SU-DHL-6 (cell line): Measurements from ENCODE around the gene IFFO2.

Experiments
- H2AFZ ChIP-seq: fragments of 200-600 bp; sonication (generic); 2 replicates; pipeline ENCODE4 v1.6.1; 2014; ENCODE audit warnings: low read depth, mild to moderate bottlenecking, moderate library complexity, mixed read lengths, antibody characterized with exemption, low read length; ENCODE audit not compliant: severe bottlenecking
- H3F3A ChIP-seq: fragments of 200-600 bp; shearing (Covaris generic); 2 replicates; pipeline ENCODE4 v1.6.0; 2016; ENCODE audit warnings: antibody characterized with exemption, mild to moderate bottlenecking; ENCODE audit not compliant: insufficient read depth
- H3K27ac ChIP-seq: fragments of 200-600 bp; sonication (generic); 2 replicates; pipeline ENCODE4 v1.5.1; 2016; ENCODE audit warnings: low read depth, mild to moderate bottlenecking, low read length, moderate library complexity, mixed read lengths
- H3K27me3 ChIP-seq: fragments of 200-600 bp; sonication (generic), shearing (Covaris generic); 2 replicates; pipeline ENCODE4 v1.6.0; 2014; ENCODE audit warnings: mild to moderate bottlenecking, low read length
- H3K36me3 ChIP-seq: fragments of 200-600 bp; sonication (generic); 2 replicates; pipeline ENCODE4 v1.6.1; 2014; ENCODE audit warnings: mild to moderate bottlenecking, low read length, mixed read lengths
- H3K4me2 ChIP-seq: fragments of 300-600, 200-600 bp; shearing (Covaris generic), sonication (generic); 2 replicates; pipeline ENCODE4 v1.6.0; 2014; ENCODE audit warnings: low read length, low read depth, mild to moderate bottlenecking; ENCODE audit not compliant: poor library complexity, severe bottlenecking
- H3K4me3 ChIP-seq: fragments of 200-600 bp; sonication (generic); 2 replicates; pipeline ENCODE4 v1.5.1; 2014; ENCODE audit warnings: antibody characterized with exemption, low read length, mild to moderate bottlenecking, mixed read lengths; ENCODE audit not compliant: insufficient read depth, poor library complexity, severe bottlenecking
- H3K79me2 ChIP-seq: fragments of 200-600 bp; sonication (generic); 2 replicates; pipeline ENCODE4 v1.6.1; 2014; ENCODE audit warnings: mild to moderate bottlenecking, low read length, moderate library complexity; ENCODE audit not compliant: insufficient read depth
- H3K9ac ChIP-seq: fragments of 200-600 bp; sonication (generic); 2 replicates; pipeline ENCODE4 v1.7.0; 2014; ENCODE audit warnings: mild to moderate bottlenecking, low read length
- H3K9me2 ChIP-seq: fragments of 200-600 bp; sonication (generic); replicated peaks from 2 replicates; pipeline ENCODE4 v1.6.1; 2014; ENCODE audit warnings: low read length; ENCODE audit not compliant: insufficient read depth
- H3K9me3 ChIP-seq: fragments of 200-600 bp; sonication (generic); 2 replicates; pipeline ENCODE4 v1.6.1; 2014; ENCODE audit warnings: low read length, mixed read lengths; ENCODE audit not compliant: insufficient read depth
- H4K20me1 ChIP-seq: fragments of 200-600 bp; sonication (generic); 2 replicates; pipeline ENCODE4 v1.6.1; 2014; ENCODE audit warnings: low read depth, mild to moderate bottlenecking, antibody characterized with exemption, low read length, moderate library complexity, mixed read lengths
- CTCF ChIP-seq: fragments of 200-600 bp; sonication (generic); IDR thresholded peaks from one replicate; pipeline ENCODE4 v1.5.1; 2017; ENCODE audit warnings: antibody characterized with exemption, mild to moderate bottlenecking, low read length, moderate library complexity; ENCODE audit not compliant: insufficient read depth, poor library complexity, severe bottlenecking
- EZH2phosphoT487 ChIP-seq: fragments of 200-600 bp; sonication (generic), shearing (Covaris generic); conservative IDR thresholded peaks from 2 replicates; pipeline ENCODE4 v1.6.1; 2018; ENCODE audit warnings: mild to moderate bottlenecking, antibody characterized with exemption, low read length, moderate library complexity, mixed read lengths

Gene IFFO2

GRCh38 chr1:18962855-18963737, 6.6 kb upstream of the IFFO2 start:
- TF ChIP-seq CTCF: no peak
- TF ChIP-seq EZH2phosphoT487: no peak
- no peak overlapping the region for H3K27ac ChIP-seq
- H2AFZ ChIP-seq: no peak overlapping the region
- H3K36me3 ChIP-seq: no peaks in the 10 kb centered on the region
- no peaks in the 10 kb centered on the region for H3K9me3 ChIP-seq
- H3K4me3 ChIP-seq: no peak overlapping the region
- no peak overlapping the region for H3K9ac ChIP-seq
- H3K4me2 ChIP-seq: no peak overlapping the region
- H3K27me3 ChIP-seq: no peaks in the 10 kb centered on the region
- H4K20me1 ChIP-seq: no peaks in the 10 kb centered on the region
- no peaks in the 10 kb centered on the region for H3F3A ChIP-seq
- no peaks in the 10 kb centered on the region for H3K9me2 ChIP-seq
- no peaks in the 10 kb centered on the region for H3K79me2 ChIP-seq

DNA sequence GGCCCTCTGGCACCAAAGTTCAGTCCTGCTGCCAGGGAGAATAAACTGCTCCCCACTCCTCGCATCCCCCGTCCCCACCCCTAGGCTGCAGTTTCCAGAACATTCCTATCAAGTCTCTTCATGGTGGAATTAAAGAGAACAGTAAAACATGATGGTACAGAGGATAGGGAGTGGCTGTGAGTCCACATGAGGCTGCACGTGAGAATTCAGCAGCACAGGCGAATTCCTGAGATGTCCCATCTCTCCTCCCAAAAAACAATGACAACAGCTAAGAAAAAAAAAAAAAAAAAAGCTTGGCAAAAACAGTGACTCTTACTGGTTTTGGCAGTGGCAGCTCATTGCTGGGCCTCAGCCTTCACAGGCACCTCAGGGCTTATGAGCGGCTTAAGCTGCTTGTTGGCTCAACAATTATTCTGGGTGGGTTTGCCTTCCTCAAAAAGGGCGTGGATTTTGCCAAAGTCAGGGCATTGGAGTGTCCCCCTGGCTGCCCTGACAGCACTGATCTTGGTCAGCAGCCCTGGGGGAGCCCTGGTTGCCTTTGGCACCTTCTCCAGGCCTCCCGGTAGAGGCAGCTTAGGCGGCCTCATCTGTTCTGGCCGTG, 5.7 kb upstream of the IFFO2 start:
- Histone ChIP-seq H3K9me3 (no peaks in the 10 kb centered on the region), H3K4me3 (no peak overlapping the region), H3K9me2 (no peaks in the 10 kb centered on the region), H3K9ac (no peak overlapping the region), H3K27ac (no peak overlapping the region), H3K4me2 (no peak overlapping the region), H2AFZ (no peak overlapping the region), H3F3A (no peaks in the 10 kb centered on the region), H3K27me3 (no peaks in the 10 kb centered on the region), H4K20me1 (no peaks in the 10 kb centered on the region), H3K36me3 (no peaks in the 10 kb centered on the region), H3K79me2 (no peaks in the 10 kb centered on the region)
- no peak for TF ChIP-seq EZH2phosphoT487
- no peak for TF ChIP-seq CTCF

- no peaks in the 10 kb centered on the region for H3K27me3 ChIP-seq
- H3K9me3 ChIP-seq: no peaks in the 10 kb centered on the region
- TF ChIP-seq EZH2phosphoT487: no peak
- TF ChIP-seq CTCF: no peak
- no peaks in the 10 kb centered on the region for H4K20me1 ChIP-seq
- H3K79me2 ChIP-seq: no peaks in the 10 kb centered on the region
- H3K9ac ChIP-seq: no peak overlapping the region
- H2AFZ ChIP-seq: no peak overlapping the region
- H3K27ac ChIP-seq: no peak overlapping the region
- H3K9me2 ChIP-seq: no peaks in the 10 kb centered on the region
- no peak overlapping the region for H3K4me3 ChIP-seq
- H3K4me2 ChIP-seq: no peak overlapping the region
- no peaks in the 10 kb centered on the region for H3F3A ChIP-seq
- no peaks in the 10 kb centered on the region for H3K36me3 ChIP-seq
Measured at GRCh38 chr1:18960821-18961220, 4.3 kb upstream of the IFFO2 start.
